Activated B cell treated with CpG ODN at 0.5 μM for 24 hours (primary cell): ENCODE measurements around the gene GORASP2. TPM values are rescaled to one million over a fixed set of nuclear protein-coding genes. Genes with fewer than 3 reads are reported as not detected.

Experiments used
- ATAC-seq: fragments of 200-7000 bp; cut with Tn5 transposase; one replicate; pipeline ENCODE4 v1.10.0; 2021; ENCODE audit warnings: low read depth, mild to moderate bottlenecking, moderate library complexity
- CTCF ChIA-PET: fragments of 350-600 bp; sonication (Branson Sonifier 250); formaldehyde crosslinking; loops from one replicate; lab custom pipeline; 2021; ENCODE audit warnings: antibody characterized with exemption; lab: Charles Lee
- POLR2A ChIA-PET: fragments of 350-600 bp; sonication (Branson Sonifier 250); formaldehyde crosslinking; loops from one replicate; lab custom pipeline; 2021; ENCODE audit warnings: antibody characterized with exemption; lab: Charles Lee
- DNase-seq: peaks from one replicate; pipeline ENCODE4 v3.0.0; 2022
- H3K27ac Mint-ChIP-seq: one replicate; pipeline ENCODE4 v1.8.0; 2020; ENCODE audit warnings: mixed read lengths
- H3K27me3 Mint-ChIP-seq: one replicate; pipeline ENCODE4 v1.8.0; 2021; ENCODE audit warnings: mixed read lengths
- H3K36me3 Mint-ChIP-seq: one replicate; pipeline ENCODE4 v1.8.0; 2021; ENCODE audit warnings: low read depth, mixed read lengths
- H3K4me1 Mint-ChIP-seq: one replicate; pipeline ENCODE4 v1.8.0; 2021; ENCODE audit warnings: mixed read lengths
- H3K4me3 Mint-ChIP-seq: one replicate; pipeline ENCODE4 v1.8.0; 2020; ENCODE audit warnings: mild to moderate bottlenecking, mixed read lengths
- H3K9me3 Mint-ChIP-seq: one replicate; pipeline ENCODE4 v1.8.0; 2020; ENCODE audit warnings: mixed read lengths
- intact Hi-C: fragments of 100-400 bp; cut with micrococcal nuclease; formaldehyde crosslinking; loops from one replicate; pipeline ENCODE4 v1.15.1; 2024
- total RNA-seq: library from RNA; stranded (reverse); gene quantifications from 2 replicates; pipeline ENCODE4 v1.2.3, GENCODE V29; 2022
- TF ChIP-seq, protein P1 (sequence below): fragments of 200-600 bp; IDR thresholded peaks from one replicate; pipeline ENCODE4 v1.8.0; 2022; ENCODE audit warnings: antibody characterized with exemption, mild to moderate bottlenecking

GORASP2 gene
- total RNA-seq, 1 donor from 2014 or later, result 60.7 TPM

DNA sequence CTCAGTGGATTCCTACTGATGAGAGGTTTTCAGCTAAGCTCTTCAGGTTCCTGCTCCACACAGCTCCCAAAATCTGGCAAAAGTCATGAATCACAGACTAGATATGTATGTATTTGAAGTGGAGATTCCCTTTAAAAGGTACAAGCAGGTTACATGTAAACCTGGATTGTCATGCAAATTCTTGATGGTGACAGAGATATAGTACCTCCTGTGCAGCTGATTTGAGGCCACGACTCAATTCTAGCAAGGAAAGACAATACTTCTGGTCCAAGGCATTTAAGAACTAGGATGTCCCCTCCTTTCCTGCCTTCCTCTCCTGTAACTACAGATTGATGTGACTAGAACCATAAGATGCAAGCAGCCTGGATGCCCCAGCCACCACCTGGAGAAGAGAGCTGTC is 55.0 kb downstream of the GORASP2 start:
- TF ChIP-seq, protein P1, sequence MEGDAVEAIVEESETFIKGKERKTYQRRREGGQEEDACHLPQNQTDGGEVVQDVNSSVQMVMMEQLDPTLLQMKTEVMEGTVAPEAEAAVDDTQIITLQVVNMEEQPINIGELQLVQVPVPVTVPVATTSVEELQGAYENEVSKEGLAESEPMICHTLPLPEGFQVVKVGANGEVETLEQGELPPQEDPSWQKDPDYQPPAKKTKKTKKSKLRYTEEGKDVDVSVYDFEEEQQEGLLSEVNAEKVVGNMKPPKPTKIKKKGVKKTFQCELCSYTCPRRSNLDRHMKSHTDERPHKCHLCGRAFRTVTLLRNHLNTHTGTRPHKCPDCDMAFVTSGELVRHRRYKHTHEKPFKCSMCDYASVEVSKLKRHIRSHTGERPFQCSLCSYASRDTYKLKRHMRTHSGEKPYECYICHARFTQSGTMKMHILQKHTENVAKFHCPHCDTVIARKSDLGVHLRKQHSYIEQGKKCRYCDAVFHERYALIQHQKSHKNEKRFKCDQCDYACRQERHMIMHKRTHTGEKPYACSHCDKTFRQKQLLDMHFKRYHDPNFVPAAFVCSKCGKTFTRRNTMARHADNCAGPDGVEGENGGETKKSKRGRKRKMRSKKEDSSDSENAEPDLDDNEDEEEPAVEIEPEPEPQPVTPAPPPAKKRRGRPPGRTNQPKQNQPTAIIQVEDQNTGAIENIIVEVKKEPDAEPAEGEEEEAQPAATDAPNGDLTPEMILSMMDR, result no peak
- Mint-ChIP-seq H3K9me3 (no peaks in the 10 kb centered on the region), H3K4me3 (no peak overlapping the region), H3K27ac (peak overlapping the region; percentile 46), H3K36me3 (peaks cover 7% of the 10 kb centered on the region), H3K4me1 (no peaks in the 10 kb centered on the region), H3K27me3 (no peaks in the 10 kb centered on the region)
- DNase-seq (no peak), ATAC-seq (no peak)
- CTCF ChIA-PET, result no interaction called here
- POLR2A ChIA-PET, result interaction anchor here (0.6 to 0.7 kb wide), 2 partner anchors 73 to 427 kb away, joined by 3 read pairs; no protein-coding TSS in a partner anchor
- intact Hi-C loops, result no loop called here

DNA sequence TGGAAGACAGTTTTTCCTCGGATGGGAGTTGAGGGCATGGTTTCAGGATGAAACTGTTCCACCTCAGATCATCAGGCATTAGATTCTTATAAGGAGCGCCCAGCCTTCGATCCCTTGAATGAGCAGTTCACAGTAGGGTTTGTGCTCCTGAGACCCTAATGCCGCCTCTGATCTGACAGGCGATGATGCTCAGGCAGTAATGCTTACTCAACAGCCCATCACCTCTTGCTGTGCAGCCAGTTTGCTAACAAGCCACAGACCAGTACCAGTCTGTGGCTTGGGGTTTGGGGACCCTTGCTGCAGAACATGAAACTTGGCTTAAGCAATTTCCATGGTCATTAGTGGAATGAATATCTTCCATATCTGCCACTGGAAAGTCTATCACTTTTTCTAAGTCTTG is 56.4 kb downstream of the GORASP2 start:
- Mint-ChIP-seq H3K4me1 (peaks cover 3% of the 10 kb centered on the region), H3K4me3 (no peak overlapping the region), H3K36me3 (peaks cover 11% of the 10 kb centered on the region), H3K9me3 (no peaks in the 10 kb centered on the region), H3K27me3 (no peaks in the 10 kb centered on the region), H3K27ac (no peak overlapping the region)
- TF ChIP-seq, protein P1, result no peak
- ChIA-PET POLR2A (no interaction called here), CTCF (interaction anchor here (1.1 kb wide), 1 partner anchor 431 kb away, joined by 3 read pairs; no protein-coding TSS in a partner anchor)
- intact Hi-C loops, result no loop called here
- no peak for DNase-seq
- ATAC-seq, result no peak

DNA sequence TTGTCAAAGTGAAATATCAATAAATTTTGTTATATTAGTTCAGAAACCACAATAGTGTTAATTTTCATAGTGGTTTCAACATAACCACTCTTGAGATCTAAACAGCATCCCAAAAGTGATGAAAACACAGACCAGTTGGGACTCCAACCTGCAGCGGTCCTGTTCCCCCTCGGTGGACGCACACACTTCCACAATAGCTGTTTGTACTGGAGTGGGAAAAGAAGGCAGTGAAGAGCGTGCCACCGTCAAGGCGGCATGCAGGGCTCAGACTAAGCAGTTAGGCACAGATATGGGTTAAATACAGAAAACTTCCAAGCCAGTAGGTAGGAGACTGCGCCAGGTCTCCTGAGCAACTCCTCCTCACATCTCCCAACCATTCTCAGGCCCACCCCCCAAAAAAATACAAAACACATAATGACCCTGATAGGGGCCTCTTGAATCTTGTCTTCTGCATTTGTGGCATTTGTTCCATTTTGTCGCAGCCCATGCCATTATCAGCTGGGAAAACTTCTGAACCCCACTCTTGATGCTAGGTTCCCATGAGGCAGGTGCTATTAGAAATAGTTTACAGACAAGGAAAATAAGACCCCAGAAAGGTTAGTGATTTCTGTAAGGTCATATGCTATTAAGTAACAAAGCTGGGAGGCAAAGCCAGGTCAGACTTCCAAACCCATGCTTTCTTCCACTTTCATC is 57.7 kb downstream of the GORASP2 start:
- ChIA-PET CTCF (interaction anchor here (1.1 kb wide), 1 partner anchor 430 kb away, joined by 3 read pairs; no protein-coding TSS in a partner anchor), POLR2A (no interaction called here)
- Mint-ChIP-seq H3K4me3 (no peak overlapping the region), H3K4me1 (peaks cover 3% of the 10 kb centered on the region), H3K27me3 (no peaks in the 10 kb centered on the region), H3K9me3 (no peaks in the 10 kb centered on the region), H3K36me3 (peaks cover 21% of the 10 kb centered on the region), H3K27ac (no peak overlapping the region)
- DNase-seq (no peak), ATAC-seq (no peak)
- intact Hi-C loops, result no loop called here
- TF ChIP-seq, protein P1, result no peak

DNA sequence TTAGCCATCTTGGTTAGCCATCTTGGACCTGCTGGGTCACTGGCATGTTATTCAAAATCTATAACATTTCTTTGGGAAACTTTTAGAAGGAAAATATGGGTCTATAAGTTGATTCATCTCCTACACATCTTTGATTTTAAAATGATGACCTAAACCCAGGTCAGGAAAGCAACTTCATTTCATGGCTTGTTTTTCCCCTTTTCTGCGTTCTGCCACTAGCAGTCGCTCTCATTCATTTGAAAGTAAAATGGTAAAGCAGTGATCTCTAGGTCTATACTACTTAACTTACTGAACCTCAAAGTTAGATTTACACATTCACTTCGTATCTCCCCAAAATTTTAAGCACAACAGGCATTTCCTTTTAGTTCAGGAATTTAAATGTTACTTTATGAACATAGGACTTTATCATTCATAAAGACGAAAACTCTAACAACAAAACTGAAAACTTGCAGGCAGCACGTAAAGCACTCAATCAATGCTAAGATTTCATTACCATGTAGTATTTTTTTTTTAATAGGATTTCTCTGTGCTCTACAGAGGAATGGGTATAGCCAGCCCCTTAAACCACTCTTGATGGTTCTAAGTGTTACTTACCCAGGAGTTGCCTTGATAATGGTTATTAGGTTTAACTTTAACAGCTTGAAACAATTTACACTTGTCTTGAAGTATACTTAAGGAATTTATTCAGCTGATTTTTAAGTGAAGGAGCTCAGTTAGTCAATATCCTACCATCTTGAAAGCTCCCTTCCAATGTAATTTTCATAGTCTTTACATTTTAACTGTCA is 62.5 kb downstream of the GORASP2 start:
- ATAC-seq, result no peak
- TF ChIP-seq, protein P1, result no peak

GRCh38 chr2:170996316-170996715 is 67.3 kb downstream of the GORASP2 start:
- intact Hi-C loops, result no loop called here
- Mint-ChIP-seq H3K27ac (no peak overlapping the region), H3K4me1 (no peaks in the 10 kb centered on the region), H3K4me3 (no peak overlapping the region), H3K9me3 (no peaks in the 10 kb centered on the region), H3K36me3 (peaks cover 73% of the 10 kb centered on the region), H3K27me3 (no peaks in the 10 kb centered on the region)
- ATAC-seq (no peak), DNase-seq (no peak)
- TF ChIP-seq, protein P1, result no peak
- CTCF ChIA-PET, result no interaction called here
- POLR2A ChIA-PET, result no interaction called here

More for the DNA sequence above, 62.5 kb downstream of the GORASP2 start:
- no peaks in the 10 kb centered on the region for H3K9me3 Mint-ChIP-seq
- H3K27ac Mint-ChIP-seq, result no peak overlapping the region
- intact Hi-C loops, result no loop called here
- H3K36me3 Mint-ChIP-seq, result peaks cover 60% of the 10 kb centered on the region
- no peaks in the 10 kb centered on the region for H3K27me3 Mint-ChIP-seq
- H3K4me3 Mint-ChIP-seq, result no peak overlapping the region
- DNase-seq, result no peak
- H3K4me1 Mint-ChIP-seq, result peaks cover 3% of the 10 kb centered on the region
- ChIA-PET CTCF (no interaction called here), POLR2A (interaction anchor here (0.5 kb wide), 1 partner anchor 9 kb away, joined by 3 read pairs; no protein-coding TSS in a partner anchor)
